Skeletal muscle satellite cell (primary cell): ENCODE data around the gene SERTAD2.

ENCODE experiments used
- H3K27me3 ChIP-seq: 2 replicates; pipeline ENCODE4 v1.7.0; 2013; ENCODE audit warnings: low read length; ENCODE audit not compliant: control insufficient read depth, insufficient read depth
- H3K36me3 ChIP-seq: 2 replicates; pipeline ENCODE4 v1.7.0; 2013; ENCODE audit warnings: mild to moderate bottlenecking, control low read depth, low read length; ENCODE audit not compliant: insufficient read depth
- H3K4me1 ChIP-seq: 2 replicates; pipeline ENCODE4 v1.7.0; 2013; ENCODE audit warnings: low read length; ENCODE audit not compliant: control insufficient read depth, insufficient read depth
- H3K4me2 ChIP-seq: 2 replicates; pipeline ENCODE4 v1.7.0; 2013; ENCODE audit warnings: mild to moderate bottlenecking, low read length
- H3K4me3 ChIP-seq: 2 replicates; pipeline ENCODE4 v1.7.0; 2013; ENCODE audit warnings: low read length
- H3K9ac ChIP-seq: 2 replicates; pipeline ENCODE4 v1.7.0; 2013; ENCODE audit warnings: mild to moderate bottlenecking, low read depth, low read length, moderate library complexity
- H3K9me3 ChIP-seq: replicated peaks from 2 replicates; pipeline ENCODE4 v1.7.0; 2013; ENCODE audit warnings: mild to moderate bottlenecking, control low read depth, low read length

Gene SERTAD2

GRCh38 chr2:64599469-64599868 lies 54.2 kb downstream of the SERTAD2 start:
- no peak overlapping the region for H3K4me2 ChIP-seq
- H3K4me1 ChIP-seq = peaks cover 16% of the 10 kb centered on the region
- no peaks in the 10 kb centered on the region for H3K36me3 ChIP-seq
- H3K4me3 ChIP-seq = no peak overlapping the region
- no peak overlapping the region for H3K9ac ChIP-seq
- H3K9me3 ChIP-seq = peaks cover 3% of the 10 kb centered on the region
- H3K27me3 ChIP-seq = peaks cover 9% of the 10 kb centered on the region

GRCh38 chr2:64598226-64598625 lies 55.5 kb downstream of the SERTAD2 start:
- H3K9ac ChIP-seq = no peak overlapping the region
- H3K4me1 ChIP-seq = peaks cover 27% of the 10 kb centered on the region
- no peaks in the 10 kb centered on the region for H3K36me3 ChIP-seq
- H3K27me3 ChIP-seq = peaks cover 9% of the 10 kb centered on the region
- H3K9me3 ChIP-seq = no peaks in the 10 kb centered on the region
- no peak overlapping the region for H3K4me2 ChIP-seq
- no peak overlapping the region for H3K4me3 ChIP-seq

GRCh38 chr2:64595397-64596176 lies 58.1 kb downstream of the SERTAD2 start:
- Histone ChIP-seq H3K9me3 (no peaks in the 10 kb centered on the region), H3K4me1 (peaks cover 27% of the 10 kb centered on the region), H3K9ac (no peak overlapping the region), H3K36me3 (no peaks in the 10 kb centered on the region), H3K27me3 (peaks cover 3% of the 10 kb centered on the region), H3K4me2 (peak overlapping the region; percentile 1), H3K4me3 (no peak overlapping the region)

GRCh38 chr2:64594226-64594989 lies 59.3 kb downstream of the SERTAD2 start:
- H3K4me2 ChIP-seq = peak overlapping the region; percentile 42
- peak overlapping the region; percentile 0 for H3K9ac ChIP-seq
- H3K4me1 ChIP-seq = peaks cover 27% of the 10 kb centered on the region
- no peak overlapping the region for H3K4me3 ChIP-seq
- no peaks in the 10 kb centered on the region for H3K36me3 ChIP-seq
- peaks cover 3% of the 10 kb centered on the region for H3K27me3 ChIP-seq
- H3K9me3 ChIP-seq = no peaks in the 10 kb centered on the region

- no peaks in the 10 kb centered on the region for H3K27me3 ChIP-seq
- H3K9me3 ChIP-seq = no peaks in the 10 kb centered on the region
- H3K9ac ChIP-seq = no peak overlapping the region
- no peak overlapping the region for H3K4me3 ChIP-seq
- no peak overlapping the region for H3K4me2 ChIP-seq
- H3K4me1 ChIP-seq = peaks cover 27% of the 10 kb centered on the region
- peaks cover 6% of the 10 kb centered on the region for H3K36me3 ChIP-seq
Measured at GRCh38 chr2:64593035-64593655, 60.6 kb downstream of the SERTAD2 start.

GRCh38 chr2:64591188-64591587 lies 62.5 kb downstream of the SERTAD2 start:
- H3K36me3 ChIP-seq = peaks cover 8% of the 10 kb centered on the region

GRCh38 chr2:64587561-64587960 lies 66.2 kb downstream of the SERTAD2 start:
- Histone ChIP-seq H3K36me3 (peaks cover 14% of the 10 kb centered on the region), H3K27me3 (no peaks in the 10 kb centered on the region), H3K4me3 (no peak overlapping the region), H3K4me2 (no peak overlapping the region), H3K9ac (no peak overlapping the region), H3K4me1 (no peaks in the 10 kb centered on the region), H3K9me3 (no peaks in the 10 kb centered on the region)

More at GRCh38 chr2:64591188-64591587, 62.5 kb downstream of the SERTAD2 start:
- Histone ChIP-seq H3K4me1 (peaks cover 25% of the 10 kb centered on the region), H3K27me3 (no peaks in the 10 kb centered on the region), H3K4me3 (no peak overlapping the region), H3K4me2 (no peak overlapping the region), H3K9ac (no peak overlapping the region), H3K9me3 (no peaks in the 10 kb centered on the region)

GRCh38 chr2:64586883-64587481 lies 66.7 kb downstream of the SERTAD2 start:
- H3K4me2 ChIP-seq = no peak overlapping the region
- H3K27me3 ChIP-seq = no peaks in the 10 kb centered on the region
- no peak overlapping the region for H3K9ac ChIP-seq
- H3K4me1 ChIP-seq = no peaks in the 10 kb centered on the region
- H3K9me3 ChIP-seq = no peaks in the 10 kb centered on the region
- H3K36me3 ChIP-seq = peaks cover 14% of the 10 kb centered on the region
- no peak overlapping the region for H3K4me3 ChIP-seq

- Histone ChIP-seq H3K4me2 (no peak overlapping the region), H3K27me3 (no peaks in the 10 kb centered on the region), H3K4me3 (no peak overlapping the region), H3K36me3 (peaks cover 14% of the 10 kb centered on the region), H3K9me3 (no peaks in the 10 kb centered on the region), H3K9ac (no peak overlapping the region), H3K4me1 (no peaks in the 10 kb centered on the region)
Measured at GRCh38 chr2:64586054-64586453, 67.7 kb downstream of the SERTAD2 start.

GRCh38 chr2:64582774-64583340 lies 70.9 kb downstream of the SERTAD2 start:
- H3K36me3 ChIP-seq = peaks cover 11% of the 10 kb centered on the region
- H3K27me3 ChIP-seq = no peaks in the 10 kb centered on the region
- H3K4me2 ChIP-seq = no peak overlapping the region

More at GRCh38 chr2:64582774-64583340, 70.9 kb downstream of the SERTAD2 start:
- Histone ChIP-seq H3K9ac (no peak overlapping the region), H3K4me3 (no peak overlapping the region), H3K4me1 (no peaks in the 10 kb centered on the region), H3K9me3 (no peaks in the 10 kb centered on the region)
